Lung (tissue), 12 donors: ENCODE measurements around the gene CCDC200. TPM values are rescaled to one million over a fixed set of nuclear protein-coding genes. Genes with fewer than 3 reads are reported as not detected.
"Not testable (repeated sequence)": the region's sequence is repeated elsewhere in the genome, so short reads cannot be mapped to it uniquely, and the experiment has no call there.

Experiments
- ATAC-seq: fragments of 200-7000 bp; cut with Tn5 transposase; one replicate; pipeline ENCODE4 v1.9.1; 2020; ENCODE audit warnings: moderate number of reproducible peaks; ENCODE audit not compliant: insufficient read depth, low FRiP score
- DNase-seq, 3 donors: peaks; one replicate each; pipeline ENCODE4 v3.0.0-alpha.2; 2013 to 2017
- H3K27ac ChIP-seq, 2 donors: one replicate each; pipeline ENCODE4 v1.5.1; 2013; ENCODE audit warnings: mild to moderate bottlenecking in 2 of 2, moderate library complexity in 2 of 2, control low read depth in 1 of 2, inconsistent platforms in 1 of 2, low read depth in 1 of 2, low read length in 1 of 2
- H3K27me3 ChIP-seq, 3 donors: one replicate each; pipeline ENCODE4 v1.5.1; 2013; ENCODE audit warnings: low read length in 2 of 3; ENCODE audit not compliant: control insufficient read depth in 3 of 3, insufficient read depth in 3 of 3
- H3K36me3 ChIP-seq, 4 donors: one replicate each; pipeline ENCODE4 v1.5.1; 2013; ENCODE audit warnings: low read length in 4 of 4, mild to moderate bottlenecking in 1 of 4, moderate library complexity in 1 of 4; ENCODE audit not compliant: control insufficient read depth in 4 of 4, insufficient read depth in 4 of 4
- H3K4me1 ChIP-seq, 5 donors: one replicate each; pipeline ENCODE4 v1.5.1; 2013; ENCODE audit warnings: low read length in 5 of 5, mild to moderate bottlenecking in 2 of 5, moderate library complexity in 1 of 5; ENCODE audit not compliant: control insufficient read depth in 5 of 5, insufficient read depth in 5 of 5
- H3K4me3 ChIP-seq: one replicate; pipeline ENCODE4 v1.5.1; 2013; ENCODE audit warnings: mild to moderate bottlenecking, control low read depth, moderate library complexity
- H3K9ac ChIP-seq, 2 donors: one replicate each; pipeline ENCODE4 v1.5.1; 2013; ENCODE audit warnings: low read length in 2 of 2, control low read depth in 1 of 2; ENCODE audit not compliant: insufficient read depth in 1 of 2
- H3K9me3 ChIP-seq, 4 donors: one replicate each; pipeline ENCODE4 v1.5.1; 2013; ENCODE audit warnings: low read length in 3 of 4, mild to moderate bottlenecking in 1 of 4, moderate library complexity in 1 of 4; ENCODE audit not compliant: control insufficient read depth in 4 of 4, insufficient read depth in 3 of 4
- WGBS, 2 donors: extraction: QIAGEN DNeasy Blood & Tissue Kit; methylation state at CpG; one replicate each; pipeline ENCODE4 v1.1.7; 2013; 5-methylcytosine and 5-hydroxymethylcytosine counted together
- polyA plus RNA-seq, 2 donors: library from polyadenylated mRNA; stranded (reverse); fragments of 200-250 nt; gene quantifications; one replicate each; pipeline ENCODE4 v1.2.1, GENCODE V29; 2013
- total RNA-seq, 2 donors: library from RNA; depleted of rRNA in 1 of 2; stranded (reverse); fragments of >200 nt in 1 of 2; gene quantifications; one replicate each; pipeline ENCODE4 v1.2.1, GENCODE V29; 2014 to 2021
- TF ChIP-seq, protein P1 (sequence below): IDR thresholded peaks from 2 replicates; pipeline ENCODE4 v1.5.1; 2012; ENCODE audit warnings: mild to moderate bottlenecking; ENCODE audit errors: control extremely low read depth, extremely low read depth
- donor health status: control.
- donor health status: control.
- donor health status: Bipolar disorder and iron deficiency.
- donor health status: healthy.
- donor health status: DM: yes; HTN: yes; CAD: no.

The CCDC200 gene
- total and polyA plus RNA-seq, 4 donors, result 0.14 to 1.4 (median 0.31) TPM; not detected in 1

DNA sequence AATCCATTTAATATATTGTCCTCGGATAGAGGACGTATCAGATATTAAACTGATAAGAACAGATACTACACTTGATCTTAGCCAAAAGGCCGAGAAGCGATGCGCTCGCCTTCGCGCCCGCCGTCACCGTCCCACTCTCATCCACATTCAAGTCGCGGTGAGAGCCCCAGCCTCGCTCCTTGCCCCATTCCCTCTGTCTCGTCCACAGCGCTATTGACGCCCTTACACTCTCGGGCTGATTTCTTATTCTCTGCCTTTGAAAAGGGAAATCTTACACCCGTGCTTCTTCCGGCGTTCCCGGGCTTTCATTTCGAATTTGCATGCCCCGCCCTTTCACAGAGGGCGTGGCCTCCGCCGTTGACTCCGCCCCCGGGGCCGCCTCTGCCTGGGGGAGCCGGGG is 5.5 kb upstream of the CCDC200 start, which contains the start of gene RNU2-1:
Gene RNU2-1, minus strand, starts transcription at position 101 of the 400 bp plus-strand sequence.
- not testable (repeated sequence) for ATAC-seq, H3K27me3 ChIP-seq, H3K36me3 ChIP-seq, H3K4me1 ChIP-seq, DNase-seq, H3K9ac ChIP-seq, H3K9me3 ChIP-seq, H3K4me3 ChIP-seq, H3K27ac ChIP-seq
- WGBS, 2 donors, result no CpG with 5 or more reads among the region's 31 CpGs

DNA sequence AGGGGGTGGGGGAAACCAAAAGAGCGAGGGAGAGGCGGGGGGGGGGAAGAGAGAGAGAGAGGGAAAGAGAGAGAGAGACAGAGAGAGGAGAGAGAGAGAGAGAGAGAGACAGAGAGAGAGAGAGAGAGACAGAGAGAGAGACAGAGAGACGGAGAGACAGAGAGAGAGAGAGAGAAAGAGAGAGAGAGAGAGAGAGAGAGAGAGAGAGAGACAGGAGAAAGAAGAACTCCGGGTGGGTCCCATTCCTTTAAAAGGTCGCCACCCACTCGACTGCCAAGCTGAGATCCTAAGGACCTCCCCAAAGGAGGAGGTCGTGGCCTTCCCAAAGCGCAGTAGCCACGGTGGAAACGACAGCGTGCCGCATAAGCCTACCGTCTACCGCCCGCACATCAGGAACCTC is 4.8 kb upstream of the CCDC200 start:
- not testable (repeated sequence) for H3K27ac ChIP-seq, H3K36me3 ChIP-seq, ATAC-seq, H3K4me1 ChIP-seq, H3K27me3 ChIP-seq, DNase-seq, H3K4me3 ChIP-seq, H3K9me3 ChIP-seq, H3K9ac ChIP-seq
- no CpG with 5 or more reads among the region's 15 CpGs for WGBS, 2 donors

DNA sequence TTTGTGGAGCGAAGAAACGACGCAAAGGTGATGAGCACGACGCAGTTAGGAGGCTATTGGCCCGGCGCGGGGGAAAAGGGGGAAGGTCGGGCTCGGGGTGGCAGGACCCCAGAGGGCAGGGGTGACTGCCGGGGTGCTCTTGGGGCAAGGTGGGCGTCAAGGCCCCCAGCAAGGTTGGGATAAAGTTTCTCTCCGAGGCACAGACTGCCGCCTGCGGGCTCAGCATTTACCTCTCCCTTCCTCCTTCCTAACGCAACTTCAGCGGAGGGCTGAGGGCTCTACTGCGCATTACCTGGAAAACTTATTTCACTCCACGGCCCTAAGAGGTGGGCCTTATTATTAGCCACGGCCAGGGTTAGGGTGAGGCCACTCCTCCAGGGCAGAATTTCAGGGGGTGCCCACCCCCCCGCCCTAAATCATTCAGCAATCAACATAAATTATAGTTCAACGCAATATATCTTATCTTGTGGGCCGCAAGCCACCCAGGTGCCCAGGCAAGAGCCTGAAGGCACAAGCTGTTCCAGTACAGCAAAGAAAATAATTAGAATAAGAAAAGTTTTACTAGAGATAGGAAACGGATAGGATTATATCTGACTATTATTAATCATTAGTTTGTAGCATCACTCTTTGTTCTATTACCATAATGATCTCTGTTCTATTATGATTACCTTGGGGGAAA is 3.7 kb upstream of the CCDC200 start:
- not testable (repeated sequence) for H3K9me3 ChIP-seq, H3K4me1 ChIP-seq, DNase-seq, H3K4me3 ChIP-seq, H3K36me3 ChIP-seq, H3K27me3 ChIP-seq, ATAC-seq, H3K27ac ChIP-seq
- WGBS, 2 donors, result 84 to 92% methylated on average over 11 to 16 of the region's 24 CpGs
- peak overlapping the region in 1 of 2 donors; percentile 82 for H3K9ac ChIP-seq

DNA sequence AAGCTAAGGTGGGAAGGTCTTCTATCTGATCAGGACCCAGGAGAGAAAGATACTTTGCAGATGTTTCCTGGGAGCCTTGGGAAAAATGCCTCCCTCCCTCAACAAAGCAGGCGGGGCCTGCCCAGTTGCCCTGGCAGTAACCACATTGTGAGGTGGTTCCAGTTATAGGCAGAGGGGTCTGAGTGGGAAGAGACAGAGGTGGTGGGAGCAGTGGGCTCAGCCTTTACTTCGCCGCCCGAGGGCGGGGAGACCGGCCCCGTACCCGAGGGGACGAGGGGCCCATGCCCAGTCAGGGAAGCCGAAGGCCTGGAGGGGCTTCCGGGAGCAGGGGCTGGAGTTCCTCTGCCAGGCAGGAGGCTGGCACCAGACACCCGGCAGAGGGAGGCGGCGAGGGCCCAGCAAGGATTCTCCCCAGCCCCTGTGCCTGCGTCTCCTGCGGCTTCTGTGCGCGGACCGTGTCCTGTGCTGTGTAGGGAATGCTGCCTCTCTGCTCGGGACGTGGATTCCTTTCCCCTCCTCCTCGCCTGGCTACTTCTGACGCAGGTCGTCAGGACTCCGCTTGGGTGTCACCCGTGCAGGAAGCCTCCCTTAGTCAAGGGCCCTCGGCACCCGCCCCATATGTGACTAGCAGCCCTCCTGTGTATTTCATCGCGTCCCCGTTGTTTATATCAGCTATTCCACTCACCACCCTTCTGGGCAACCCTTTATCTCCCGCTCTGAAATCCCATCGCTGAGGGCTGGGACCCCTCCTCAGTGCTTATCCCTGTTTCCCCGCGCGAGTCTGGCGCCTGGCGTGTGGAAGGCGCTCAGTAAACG is 3.0 kb upstream of the CCDC200 start:
- not testable (repeated sequence) for DNase-seq, H3K27ac ChIP-seq, H3K36me3 ChIP-seq, H3K9me3 ChIP-seq, H3K4me1 ChIP-seq, ATAC-seq, H3K4me3 ChIP-seq, H3K27me3 ChIP-seq
- peak overlapping the region in 1 of 2 donors; percentile 82 for H3K9ac ChIP-seq
- WGBS, 2 donors, result 50 to 82% methylated on average over 15 to 18 of the region's 40 CpGs

DNA sequence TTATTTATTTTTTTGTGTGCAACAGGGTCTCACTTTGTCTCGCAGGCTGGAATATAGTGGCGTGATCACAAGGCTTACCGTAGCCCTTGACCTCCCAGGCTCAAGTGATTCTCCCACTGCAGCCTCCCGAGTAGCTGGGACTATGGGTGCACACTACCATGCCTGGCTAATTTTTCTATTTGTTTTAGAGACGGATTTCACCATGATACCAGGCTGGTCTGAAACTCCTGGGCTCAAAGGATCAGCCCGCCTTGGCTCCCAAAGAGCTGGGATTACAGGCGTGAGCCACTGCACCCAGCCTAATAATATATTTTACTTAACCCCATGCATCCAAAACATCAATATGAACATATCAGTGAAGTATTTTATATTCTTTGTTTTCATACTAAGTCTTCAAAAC is 2.0 kb downstream of the CCDC200 start:
- Histone ChIP-seq H3K4me1 (no peaks in the 10 kb centered on the region), H3K9ac (no peak overlapping the region), H3K4me3 (no peak overlapping the region), H3K27me3 (no peaks in the 10 kb centered on the region), H3K36me3 (peaks cover 0 to 4% (median 1%) of the 10 kb centered on the region in 4 donors), H3K9me3 (no peaks in the 10 kb centered on the region), H3K27ac (no peak overlapping the region)
- ATAC-seq, result no peak
- no peak for DNase-seq
- 94 to 97% methylated on average over 7 of the region's 7 CpGs for WGBS, 2 donors
- TF ChIP-seq, protein P1, sequence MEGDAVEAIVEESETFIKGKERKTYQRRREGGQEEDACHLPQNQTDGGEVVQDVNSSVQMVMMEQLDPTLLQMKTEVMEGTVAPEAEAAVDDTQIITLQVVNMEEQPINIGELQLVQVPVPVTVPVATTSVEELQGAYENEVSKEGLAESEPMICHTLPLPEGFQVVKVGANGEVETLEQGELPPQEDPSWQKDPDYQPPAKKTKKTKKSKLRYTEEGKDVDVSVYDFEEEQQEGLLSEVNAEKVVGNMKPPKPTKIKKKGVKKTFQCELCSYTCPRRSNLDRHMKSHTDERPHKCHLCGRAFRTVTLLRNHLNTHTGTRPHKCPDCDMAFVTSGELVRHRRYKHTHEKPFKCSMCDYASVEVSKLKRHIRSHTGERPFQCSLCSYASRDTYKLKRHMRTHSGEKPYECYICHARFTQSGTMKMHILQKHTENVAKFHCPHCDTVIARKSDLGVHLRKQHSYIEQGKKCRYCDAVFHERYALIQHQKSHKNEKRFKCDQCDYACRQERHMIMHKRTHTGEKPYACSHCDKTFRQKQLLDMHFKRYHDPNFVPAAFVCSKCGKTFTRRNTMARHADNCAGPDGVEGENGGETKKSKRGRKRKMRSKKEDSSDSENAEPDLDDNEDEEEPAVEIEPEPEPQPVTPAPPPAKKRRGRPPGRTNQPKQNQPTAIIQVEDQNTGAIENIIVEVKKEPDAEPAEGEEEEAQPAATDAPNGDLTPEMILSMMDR, result no peak
